Neural progenitor cell (in vitro differentiated cells): ENCODE results near the gene ADSS1.

Experiments
- EZH2phosphoT487 ChIP-seq: fragments of 200-600 bp; sonication (generic); IDR thresholded peaks from 2 replicates; pipeline ENCODE4 v1.6.1; 2017; ENCODE audit warnings: antibody characterized with exemption
- TF ChIP-seq, protein P1 (sequence below): fragments of 200-600 bp; sonication (generic); IDR thresholded peaks from 2 replicates; pipeline ENCODE4 v1.5.1; 2017; ENCODE audit warnings: antibody characterized with exemption, mild to moderate bottlenecking

DNA sequence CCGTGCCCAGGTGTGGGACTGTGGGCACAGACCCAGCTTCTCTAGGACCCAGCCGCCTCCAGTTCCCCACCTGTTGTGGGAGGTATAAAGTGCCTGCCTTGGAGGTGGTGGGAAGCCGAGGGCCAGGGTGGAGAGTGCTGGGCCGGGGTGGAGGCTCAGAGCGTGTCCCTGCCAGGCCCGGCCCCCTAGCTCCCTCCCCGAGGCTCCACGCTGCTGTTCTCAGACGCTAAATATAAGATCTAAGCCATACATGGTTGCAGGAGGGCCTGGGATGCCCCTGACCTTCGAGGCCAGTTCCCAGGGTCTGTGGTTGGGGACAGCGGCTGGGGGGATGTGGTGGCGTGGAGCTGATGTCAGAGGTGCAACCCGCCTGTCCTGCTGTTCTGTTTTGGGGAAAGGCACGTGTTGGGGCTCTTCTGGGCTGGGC is 23.8 kb upstream of the ADSS1 start:
- TF ChIP-seq, protein P1, sequence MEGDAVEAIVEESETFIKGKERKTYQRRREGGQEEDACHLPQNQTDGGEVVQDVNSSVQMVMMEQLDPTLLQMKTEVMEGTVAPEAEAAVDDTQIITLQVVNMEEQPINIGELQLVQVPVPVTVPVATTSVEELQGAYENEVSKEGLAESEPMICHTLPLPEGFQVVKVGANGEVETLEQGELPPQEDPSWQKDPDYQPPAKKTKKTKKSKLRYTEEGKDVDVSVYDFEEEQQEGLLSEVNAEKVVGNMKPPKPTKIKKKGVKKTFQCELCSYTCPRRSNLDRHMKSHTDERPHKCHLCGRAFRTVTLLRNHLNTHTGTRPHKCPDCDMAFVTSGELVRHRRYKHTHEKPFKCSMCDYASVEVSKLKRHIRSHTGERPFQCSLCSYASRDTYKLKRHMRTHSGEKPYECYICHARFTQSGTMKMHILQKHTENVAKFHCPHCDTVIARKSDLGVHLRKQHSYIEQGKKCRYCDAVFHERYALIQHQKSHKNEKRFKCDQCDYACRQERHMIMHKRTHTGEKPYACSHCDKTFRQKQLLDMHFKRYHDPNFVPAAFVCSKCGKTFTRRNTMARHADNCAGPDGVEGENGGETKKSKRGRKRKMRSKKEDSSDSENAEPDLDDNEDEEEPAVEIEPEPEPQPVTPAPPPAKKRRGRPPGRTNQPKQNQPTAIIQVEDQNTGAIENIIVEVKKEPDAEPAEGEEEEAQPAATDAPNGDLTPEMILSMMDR, result no peak
- no peak for TF ChIP-seq EZH2phosphoT487
